NCI-H2196 treated with DMSO at 0.1 percent for 48 hours (cell line): ENCODE measurements around the gene DNAJB14.
A peak's percentile ranks its signal among the peaks of the same experiment; 100 is the strongest.

ENCODE experiments used
- DNase-seq: peaks from one replicate; lab custom pipeline; 2025; ENCODE audit not compliant: unreplicated experiment; lab: John Stamatoyannopoulos, UW

The DNAJB14 gene

DNA sequence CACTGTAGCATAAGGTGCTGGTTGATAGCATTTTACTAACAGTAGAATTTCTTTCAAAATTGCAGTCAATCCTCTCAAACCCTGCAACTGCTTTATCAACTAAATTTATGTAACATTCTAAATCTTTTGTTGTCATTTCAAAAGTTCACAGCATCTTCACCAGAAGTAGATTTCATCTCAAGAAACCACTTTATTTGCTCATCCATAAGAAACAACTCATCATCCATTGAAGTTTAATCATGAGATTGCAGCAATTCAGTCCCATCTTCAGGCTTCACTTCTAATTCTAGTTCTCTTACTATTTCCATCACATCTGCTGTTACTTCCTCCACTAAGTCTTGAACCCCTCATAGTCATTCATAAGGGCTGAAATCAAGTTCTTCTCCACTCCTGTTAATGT is 73.8 kb downstream of the DNAJB14 start:
- DNase-seq = no peak

- DNase-seq = no peak
Measured at GRCh38 chr4:99868126-99868596, 78.3 kb downstream of the DNAJB14 start.

GRCh38 chr4:99863804-99864203 is 82.6 kb downstream of the DNAJB14 start:
- no peak for DNase-seq

DNA sequence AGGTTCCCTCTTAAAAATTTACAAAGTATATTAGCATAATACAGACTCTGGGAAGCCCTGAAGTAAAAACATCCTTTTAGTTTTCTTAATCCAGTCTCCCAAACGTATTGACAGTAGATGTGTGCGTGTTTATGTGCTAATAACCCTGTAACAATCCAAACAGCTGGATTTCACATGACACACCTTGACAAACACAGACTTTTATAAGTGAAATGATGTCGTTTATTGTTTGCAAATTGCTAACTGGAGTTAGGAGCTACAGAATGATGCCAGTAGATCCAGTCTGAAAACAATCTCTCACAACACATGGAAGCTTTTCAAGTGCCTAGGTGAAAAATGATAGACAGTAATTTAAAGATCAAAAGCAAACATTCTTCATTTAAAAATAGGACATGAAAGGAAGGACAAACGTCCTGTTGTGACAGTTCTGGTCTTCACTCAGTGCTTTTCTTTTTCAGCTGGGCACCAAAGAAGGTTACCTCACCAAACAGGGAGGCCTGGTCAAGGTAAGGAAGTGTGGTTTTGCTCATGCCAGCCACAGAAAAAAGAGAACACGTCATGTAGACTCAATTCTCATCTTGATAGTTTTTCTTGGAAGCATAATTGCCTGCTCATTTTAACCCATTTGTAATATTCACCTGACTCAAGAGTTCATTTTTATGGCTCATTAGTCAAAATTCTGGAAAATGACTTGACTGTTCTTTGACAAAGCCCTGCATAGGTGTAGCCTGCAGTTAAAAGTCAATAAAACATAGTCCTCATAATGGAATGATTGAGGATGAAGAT is 85.1 kb downstream of the DNAJB14 start:
- DNase-seq = no peak

- DNase-seq = no peak
Measured at GRCh38 chr4:99860521-99860920, 85.9 kb downstream of the DNAJB14 start.

GRCh38 chr4:99859618-99860017 is 86.8 kb downstream of the DNAJB14 start:
- no peak for DNase-seq

DNA sequence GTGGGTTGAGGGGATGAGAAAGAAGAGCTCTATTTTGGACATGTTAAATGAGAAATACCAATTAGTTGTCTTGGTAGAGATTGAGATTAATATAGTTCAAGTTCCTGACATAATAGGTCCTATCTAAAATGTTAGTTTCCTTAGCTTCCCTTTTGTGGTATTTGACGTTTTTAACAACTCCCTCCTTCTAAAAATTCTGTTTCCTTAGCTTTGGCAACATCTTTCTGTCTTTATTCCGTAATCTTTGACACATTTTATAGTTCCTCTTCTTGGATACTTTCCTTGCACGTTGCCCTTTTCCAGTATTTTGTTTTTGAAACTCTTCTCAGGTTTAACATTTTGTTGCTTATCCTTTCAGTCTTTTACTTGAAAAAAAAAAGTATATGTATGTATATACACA is 89.1 kb downstream of the DNAJB14 start:
- DNase-seq = no peak

DNA sequence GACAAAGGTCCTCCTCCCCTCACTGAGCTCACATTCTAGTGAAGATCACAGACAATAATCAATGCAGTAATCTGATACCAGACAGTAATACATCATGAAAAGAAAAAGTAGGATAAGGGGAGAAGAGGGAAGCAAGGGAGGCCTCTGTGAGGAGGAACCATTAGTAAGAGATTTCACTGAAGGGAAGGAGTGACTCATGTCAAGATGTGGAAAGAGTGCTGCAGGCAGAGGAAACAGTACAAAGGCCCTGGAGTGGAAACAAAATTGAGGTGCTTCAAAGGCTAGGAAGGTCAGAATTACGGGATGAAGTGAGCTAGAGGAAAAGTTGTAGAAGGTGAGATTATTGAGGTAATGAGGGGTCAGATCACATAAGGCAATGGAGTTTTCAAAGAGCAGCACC is 90.3 kb downstream of the DNAJB14 start:
- DNase-seq = no peak

GRCh38 chr4:99855678-99856077 is 90.7 kb downstream of the DNAJB14 start:
- no peak for DNase-seq

GRCh38 chr4:99853999-99854398 is 92.4 kb downstream of the DNAJB14 start:
- peak; percentile 2 for DNase-seq

GRCh38 chr4:99853190-99853589 is 93.2 kb downstream of the DNAJB14 start:
- DNase-seq = no peak

GRCh38 chr4:99852199-99852749 is 94.1 kb downstream of the DNAJB14 start:
- no peak for DNase-seq

GRCh38 chr4:99848591-99849001 is 97.8 kb downstream of the DNAJB14 start:
- DNase-seq = no peak

DNA sequence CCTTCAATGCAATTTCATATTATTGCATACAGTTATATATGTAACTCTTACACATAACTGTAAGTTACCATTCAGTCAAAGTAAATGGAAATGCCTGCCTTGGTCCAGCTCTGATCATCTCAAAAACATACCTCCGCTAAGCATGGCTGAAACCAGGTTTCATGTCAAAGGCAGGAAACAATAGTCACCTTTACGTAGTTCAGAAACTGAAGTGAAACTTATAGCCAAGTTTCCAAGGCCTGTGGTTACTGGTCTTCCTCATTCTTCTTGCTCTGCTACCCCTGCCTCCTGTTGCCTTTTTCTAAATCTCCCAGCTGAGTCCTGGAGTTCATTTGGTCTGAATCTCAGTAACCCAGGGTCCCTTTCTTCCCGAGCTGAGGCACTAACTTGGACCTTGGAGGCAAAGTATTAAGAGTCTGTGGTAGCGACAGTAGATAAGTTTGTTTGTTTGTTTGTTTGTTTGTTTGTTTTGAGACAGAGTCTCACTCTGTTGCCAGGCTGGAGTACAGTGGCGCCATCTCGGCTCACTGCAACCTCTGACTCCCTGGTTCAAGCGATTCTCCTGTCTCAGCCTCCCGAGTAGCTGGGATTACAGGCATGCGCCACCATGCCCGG is 98.9 kb downstream of the DNAJB14 start:
- DNase-seq = no peak

DNA sequence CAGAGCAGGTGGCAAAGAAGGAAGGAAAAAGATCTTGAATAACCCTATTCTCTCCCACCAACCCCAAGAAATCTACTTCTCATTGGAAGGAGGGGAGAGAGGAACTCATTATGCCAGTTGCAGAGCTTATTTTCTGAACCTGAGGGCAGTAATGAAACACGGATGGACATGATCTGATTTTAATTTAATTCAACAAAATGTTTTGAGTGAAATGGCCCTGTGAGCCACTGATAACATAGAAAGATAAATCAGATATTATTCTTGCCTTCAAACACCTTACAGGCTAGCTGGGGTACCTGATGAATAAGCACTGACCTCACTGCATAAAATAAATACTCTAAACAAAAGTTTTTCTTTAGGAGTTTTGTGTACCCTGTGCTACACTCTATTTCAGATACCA is 99.5 kb downstream of the DNAJB14 start:
- DNase-seq = no peak
